HG02763 (cell line): ENCODE data around the gene RIN3.

Experiments
- ATAC-seq: cut with Tn5 transposase; IDR thresholded peaks from one replicate; pipeline ENCODE4 v1.9.1; 2021; ENCODE audit warnings: mild to moderate bottlenecking, moderate library complexity; ENCODE audit not compliant: unreplicated experiment

Gene RIN3

DNA sequence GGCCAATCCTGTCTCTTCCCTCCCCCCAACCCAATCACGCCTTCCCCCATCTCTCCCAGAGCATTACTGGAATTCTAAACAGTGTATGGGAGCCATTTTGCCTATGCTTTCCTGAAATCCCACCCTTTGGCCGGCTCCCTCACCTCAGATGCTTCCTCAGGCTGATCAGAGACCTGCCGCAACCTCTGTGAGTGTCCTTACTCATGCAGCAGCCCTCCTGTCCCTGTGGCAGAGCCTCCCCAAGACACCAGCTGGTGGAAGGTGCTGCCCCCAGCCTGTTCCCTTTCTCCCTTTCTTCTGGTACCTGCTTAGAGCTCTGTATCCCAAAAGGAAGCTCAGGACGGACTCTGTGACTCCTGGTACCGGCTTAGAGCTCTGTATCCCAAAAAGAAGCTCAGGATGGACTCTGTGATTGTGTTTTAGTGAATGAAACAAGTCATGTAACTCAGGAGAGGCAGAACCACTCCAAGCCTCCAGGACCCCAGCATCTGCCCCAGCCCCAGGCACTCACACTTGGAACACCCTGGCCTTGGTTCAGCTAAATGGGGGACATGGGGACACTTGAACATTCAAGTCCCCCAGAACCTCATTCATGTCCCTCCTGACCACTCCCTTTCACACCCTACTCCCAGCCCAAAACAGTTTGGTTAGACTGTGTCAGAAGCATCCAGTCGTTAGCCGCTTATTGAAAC is 29.3 kb upstream of the RIN3 start:
- no peak for ATAC-seq

DNA sequence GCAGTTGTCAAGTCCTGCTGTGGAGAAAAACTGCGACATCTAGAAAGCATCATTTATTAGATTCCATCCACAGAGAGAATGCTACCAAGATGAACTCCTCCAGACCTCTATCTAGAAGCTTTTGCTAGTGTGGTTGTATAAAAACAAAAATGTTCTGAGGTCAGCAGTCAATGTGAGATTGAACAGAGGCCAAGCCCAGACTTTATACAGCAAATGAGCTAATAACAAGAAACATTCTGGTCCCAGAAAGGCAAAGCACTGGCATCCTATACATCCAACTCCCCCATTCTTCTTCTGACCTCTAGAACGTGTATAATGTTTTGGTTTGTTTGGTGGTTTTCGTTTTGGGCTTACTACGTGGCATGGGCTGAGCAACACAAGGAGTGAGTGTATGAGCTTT is 26.7 kb upstream of the RIN3 start:
- ATAC-seq: no peak

DNA sequence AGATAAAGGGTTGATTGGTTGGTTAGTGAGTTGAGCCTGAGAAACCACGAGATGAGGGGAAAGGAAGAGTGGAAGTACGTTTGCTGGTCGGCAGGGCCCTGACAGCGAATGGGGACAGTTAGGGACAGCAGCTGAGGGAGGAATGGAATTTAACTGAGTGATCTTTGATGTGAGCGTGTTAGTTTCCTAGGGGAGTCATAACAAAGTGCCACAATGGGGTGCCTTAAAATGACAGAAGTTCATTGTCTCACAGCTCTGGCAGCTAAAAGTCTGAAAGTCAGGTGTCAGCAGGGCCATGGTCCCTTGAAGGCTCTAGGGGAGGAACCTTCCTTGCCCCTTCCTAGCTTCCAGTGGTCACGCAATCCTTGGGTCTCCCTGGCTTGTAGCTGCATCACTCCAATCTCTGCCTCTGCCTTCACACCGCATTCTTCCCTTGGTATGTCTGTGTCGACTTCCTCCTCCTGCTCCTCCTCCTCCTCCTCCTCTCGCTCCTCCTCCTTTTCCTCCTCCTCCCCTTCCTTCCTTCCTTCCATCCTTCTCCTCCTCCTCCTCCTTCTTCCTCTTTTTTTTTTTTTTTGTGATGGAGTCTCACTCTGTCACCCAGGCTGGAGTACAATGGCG is 26.0 kb upstream of the RIN3 start:
- no peak for ATAC-seq

DNA sequence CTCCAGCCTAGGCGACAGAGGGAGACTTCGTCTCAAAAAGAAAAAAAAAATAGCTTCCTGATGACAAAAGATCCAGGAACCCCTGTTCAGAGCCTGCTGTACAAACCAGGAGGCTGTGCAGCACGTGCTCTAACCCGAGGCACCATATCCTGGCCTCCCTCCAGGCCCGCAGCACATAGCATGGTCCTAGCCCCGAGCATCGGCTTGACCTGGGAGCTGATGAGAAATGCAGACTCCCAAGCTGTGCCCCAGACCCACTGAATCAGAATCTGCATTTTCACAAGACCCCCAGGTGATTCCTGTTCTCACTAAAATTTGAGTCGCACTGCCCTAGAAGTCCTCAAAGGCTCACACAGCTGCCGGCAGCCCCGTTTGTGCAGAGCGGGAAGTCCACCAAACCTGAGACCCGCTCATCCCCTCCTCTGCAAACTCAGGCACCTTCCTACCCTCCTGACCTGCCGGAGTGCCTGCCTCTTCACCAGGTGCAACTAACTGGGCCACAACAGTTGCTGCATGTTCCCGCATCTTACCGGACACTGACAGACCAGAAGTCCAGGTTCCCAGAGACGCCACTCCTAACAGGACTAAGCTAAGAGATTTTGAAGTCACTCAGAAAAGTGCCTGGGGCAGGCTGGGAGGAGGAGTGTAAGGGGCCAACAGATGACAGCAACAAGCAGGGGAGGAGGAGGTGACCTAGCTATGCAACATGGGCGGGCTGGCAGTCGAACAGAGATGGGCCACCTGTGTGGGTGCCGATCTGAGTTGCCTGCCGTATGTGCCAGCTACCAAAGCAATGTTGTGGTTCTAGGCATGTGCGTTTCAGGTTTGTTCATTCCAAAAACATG is 24.0 kb upstream of the RIN3 start:
- no peak for ATAC-seq

DNA sequence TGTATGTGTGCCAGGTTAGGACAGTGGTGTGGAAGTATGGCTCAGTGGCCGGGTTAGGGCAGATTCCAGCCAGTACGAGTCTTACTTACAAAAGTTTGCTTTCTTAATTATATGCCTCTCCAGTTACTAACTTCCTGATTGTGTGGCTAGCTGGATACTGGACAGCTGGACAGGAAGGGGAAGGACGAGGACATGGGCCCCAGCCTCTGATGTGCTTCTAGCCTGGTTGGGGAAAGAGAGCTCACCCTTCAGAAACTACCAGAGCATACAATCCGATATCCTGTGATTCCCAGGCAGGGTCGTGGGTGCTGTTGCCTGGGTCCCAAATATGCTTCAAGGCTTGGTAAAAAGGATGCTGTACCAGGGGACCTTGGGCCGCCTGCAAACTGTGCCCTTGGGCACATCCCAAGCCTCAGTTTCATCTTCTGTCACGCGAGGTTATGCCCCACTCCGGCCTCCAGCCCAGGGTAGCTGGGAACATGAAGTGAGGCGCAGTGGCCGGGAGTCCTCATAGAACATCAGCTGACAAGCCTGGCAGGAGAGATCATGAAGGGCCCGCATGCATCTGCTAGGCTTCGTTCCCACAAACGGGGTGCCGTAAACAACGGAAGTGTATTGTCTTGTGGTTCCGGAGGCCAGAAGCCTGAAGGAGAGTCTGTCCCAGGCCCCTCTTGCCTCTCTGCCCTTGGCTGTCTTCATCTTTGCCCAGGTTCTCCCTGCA is 23.2 kb upstream of the RIN3 start:
- no peak for ATAC-seq

DNA sequence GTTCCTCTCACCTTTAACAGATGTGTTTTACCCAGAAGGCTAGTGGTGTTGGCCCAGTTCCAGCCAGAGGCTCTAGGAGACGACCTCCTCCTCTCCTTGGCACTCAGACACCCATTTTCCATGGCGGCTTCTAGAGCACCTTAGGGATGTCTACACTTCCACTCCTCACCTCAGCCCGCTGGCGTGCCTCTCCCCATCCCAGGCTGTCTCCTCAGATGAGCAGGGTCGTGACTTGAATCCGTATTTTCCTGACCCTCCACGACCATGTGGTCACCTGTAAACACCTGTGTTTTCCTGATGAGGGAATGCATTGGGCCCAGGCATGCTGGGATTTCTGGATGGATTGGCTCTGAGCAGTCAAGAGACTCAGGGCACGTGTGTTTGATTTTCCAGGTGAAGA is 21.8 kb upstream of the RIN3 start:
- no peak for ATAC-seq

DNA sequence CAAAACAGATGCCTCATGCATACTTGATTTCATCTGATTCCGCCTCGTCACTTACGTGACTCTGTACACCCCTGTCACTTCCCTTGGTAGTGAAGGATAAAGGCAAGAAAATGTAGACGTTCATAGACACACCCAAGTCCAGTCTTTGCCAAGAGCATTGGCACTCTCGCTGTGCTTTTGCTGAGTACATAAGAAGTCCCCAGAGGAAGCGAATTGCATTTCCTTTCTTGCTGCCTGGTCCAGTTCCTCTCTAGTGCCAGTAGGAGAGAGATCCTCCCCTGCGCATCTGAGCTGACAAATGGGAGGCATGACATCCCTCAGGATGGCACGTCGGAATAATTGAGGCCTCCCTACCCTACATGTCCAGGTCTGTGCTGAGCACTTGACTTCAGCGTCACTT is 21.3 kb upstream of the RIN3 start:
- no peak for ATAC-seq

DNA sequence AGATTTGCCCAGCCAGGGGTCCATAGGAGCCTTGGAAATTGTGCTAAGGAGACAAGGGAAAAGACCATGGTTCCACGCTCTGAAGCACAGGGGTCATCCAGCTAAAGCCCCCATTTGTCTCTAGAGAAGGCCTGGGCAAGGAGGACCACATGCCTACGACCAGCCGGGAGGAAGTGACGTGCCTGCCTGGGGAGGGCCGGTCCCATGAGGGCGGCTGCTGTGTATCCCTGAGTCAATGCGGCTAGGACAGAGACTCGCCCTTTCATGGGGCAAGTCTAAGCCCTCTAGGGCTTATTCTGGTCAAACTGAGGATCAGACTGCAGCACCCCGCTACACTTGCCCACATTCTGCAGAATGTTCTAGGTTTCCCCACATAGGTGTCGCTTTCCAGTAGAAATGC is 20.6 kb upstream of the RIN3 start:
- no peak for ATAC-seq

DNA sequence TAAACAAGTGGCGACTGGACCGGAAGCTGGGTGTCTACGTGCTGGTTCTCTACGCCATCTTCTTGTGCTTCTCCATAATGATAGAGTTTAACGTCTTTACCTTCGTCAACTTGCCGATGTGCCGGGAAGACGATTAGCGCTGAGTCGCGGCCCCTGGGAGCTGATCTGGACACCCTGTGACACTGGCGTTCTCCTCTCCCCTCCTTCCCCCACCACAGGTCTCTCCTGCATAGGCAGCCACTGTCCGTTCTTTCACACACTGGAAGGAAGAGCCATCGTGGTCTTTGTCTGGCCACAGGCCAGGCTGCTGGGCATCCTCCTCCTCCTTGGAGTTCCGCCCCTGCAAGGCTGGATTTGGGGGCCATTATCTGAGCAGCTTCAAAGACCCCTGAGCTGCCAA is 20.1 kb upstream of the RIN3 start:
- no peak for ATAC-seq

DNA sequence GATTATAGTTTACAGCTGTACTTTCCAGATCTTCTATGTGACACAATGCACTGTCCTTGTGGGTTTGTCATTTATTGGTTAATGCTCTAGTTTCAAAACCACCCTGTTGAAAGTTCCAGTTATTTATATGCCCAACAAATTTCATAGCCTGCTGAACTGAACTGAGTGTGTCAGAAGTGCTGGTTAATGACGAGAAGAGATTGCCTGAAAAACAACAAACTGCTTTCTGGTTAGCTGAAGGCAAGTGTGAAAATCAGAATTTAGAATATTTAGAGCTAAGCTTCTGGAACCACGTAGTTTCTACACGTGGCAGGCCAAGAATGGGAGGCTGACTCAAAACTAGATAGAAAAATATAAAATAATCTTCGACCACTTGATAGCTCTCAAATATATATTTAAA is 19.1 kb upstream of the RIN3 start:
- ATAC-seq: no peak

DNA sequence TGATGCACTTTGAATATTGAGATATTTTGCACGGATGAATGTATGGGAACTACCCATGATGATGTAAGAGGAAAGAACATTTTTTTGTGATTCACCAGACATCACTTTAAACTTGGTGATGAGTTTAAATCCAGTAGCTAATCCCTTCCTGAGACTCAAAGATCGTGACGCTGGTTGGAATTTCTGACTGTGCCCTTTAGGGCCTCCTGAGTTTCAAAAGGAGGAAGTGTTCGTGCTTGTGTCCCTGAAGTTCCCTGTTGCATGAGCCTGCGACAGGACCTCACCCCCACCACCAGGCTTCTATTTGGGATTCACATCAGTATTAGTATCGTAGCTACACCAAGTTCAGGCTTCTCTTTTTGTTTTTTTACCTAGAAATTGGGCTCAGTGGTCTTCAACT is 18.6 kb upstream of the RIN3 start:
- ATAC-seq: no peak

DNA sequence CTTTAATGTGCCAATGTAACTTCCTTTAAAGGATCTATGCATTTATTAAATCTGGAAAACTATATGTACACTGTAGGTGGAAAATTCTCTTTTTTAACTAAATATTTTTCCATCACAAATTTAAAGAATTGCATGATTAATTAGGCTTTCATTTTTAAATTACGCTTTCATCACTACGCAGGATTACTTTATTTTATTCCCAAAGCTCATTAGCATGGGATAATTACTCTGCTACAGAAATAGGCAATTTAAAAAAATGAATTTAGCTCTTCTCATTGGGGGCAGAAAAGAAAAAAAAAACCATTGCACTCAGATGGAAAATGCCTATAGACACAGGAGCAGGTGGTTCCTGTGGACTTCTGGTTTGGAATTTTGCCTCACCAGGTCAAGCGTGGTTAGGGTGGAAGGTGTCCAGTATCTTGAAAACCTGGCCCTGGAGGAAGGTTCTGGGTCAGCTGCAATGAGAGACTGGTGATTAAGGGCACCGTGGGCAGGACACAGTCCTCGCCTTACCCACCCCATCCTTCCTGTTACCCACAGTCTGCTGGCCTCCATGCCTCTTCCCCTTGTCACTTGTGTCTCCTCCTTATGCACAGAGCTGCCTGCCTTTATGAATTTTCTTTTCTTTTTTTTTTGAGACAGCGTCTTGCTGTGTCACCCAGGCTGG is 17.3 kb upstream of the RIN3 start:
- ATAC-seq: no peak

DNA sequence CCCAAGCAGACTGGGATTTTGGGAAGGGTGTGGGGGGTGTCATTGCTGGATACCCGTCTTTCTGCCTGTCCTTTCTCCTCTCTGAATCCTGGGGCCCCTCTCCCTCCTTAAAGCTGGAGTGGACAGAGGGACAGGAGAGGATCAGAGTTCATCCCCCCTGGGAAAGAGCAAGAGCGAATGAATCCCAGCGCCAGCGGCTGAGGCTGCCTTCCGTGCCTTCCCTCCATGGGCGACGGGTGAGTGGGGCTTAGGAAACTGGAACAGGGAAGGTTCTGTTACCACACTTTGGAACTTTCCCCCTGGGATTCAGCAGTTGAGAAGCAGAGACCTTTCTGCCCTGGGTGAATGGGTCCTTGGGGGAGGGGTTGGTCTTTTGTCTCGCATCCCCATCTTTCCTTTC is 16.2 kb upstream of the RIN3 start:
- no peak for ATAC-seq

DNA sequence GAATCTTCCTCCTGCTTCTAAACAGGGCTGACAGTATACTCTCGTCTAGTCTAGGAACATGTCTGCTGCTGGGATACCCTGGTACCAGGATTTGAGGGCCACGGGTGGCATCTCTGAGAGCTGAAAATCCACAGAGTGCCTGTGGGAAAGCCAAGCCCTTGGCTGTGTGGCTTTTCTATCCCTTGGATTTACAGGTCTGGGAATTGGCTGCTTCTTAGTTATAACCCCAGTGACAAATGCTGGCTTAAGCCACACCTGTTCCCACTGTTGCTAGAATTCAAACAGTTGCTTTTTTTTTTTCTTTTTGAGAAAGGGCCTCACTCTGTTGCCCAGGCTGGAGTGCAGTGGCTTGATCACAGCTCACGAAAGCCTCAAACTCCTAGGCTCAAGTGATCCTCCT is 14.3 kb upstream of the RIN3 start:
- no peak for ATAC-seq

DNA sequence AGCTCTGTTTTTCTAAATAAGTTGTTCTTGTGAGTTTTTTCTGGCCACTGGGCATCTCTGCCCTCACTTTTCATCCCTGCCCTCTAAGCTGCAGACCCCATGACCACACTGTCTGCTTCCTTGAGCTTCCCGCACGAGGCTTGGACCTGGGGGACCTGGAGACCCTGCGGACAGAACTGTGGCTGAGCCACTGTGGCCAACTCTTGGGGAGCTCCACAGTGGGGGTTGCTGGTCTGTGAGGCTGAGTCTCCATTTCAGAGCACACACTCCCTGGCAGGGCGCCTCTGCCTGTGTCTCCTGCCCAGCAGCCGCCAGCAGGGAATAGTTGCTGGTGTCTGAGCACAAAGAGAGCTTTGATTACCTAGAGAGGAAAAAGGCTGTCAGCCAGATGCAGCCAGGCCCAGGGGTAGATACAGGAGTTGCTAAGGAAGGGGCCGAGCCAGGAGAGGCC is 13.1 kb upstream of the RIN3 start:
- ATAC-seq: no peak

DNA sequence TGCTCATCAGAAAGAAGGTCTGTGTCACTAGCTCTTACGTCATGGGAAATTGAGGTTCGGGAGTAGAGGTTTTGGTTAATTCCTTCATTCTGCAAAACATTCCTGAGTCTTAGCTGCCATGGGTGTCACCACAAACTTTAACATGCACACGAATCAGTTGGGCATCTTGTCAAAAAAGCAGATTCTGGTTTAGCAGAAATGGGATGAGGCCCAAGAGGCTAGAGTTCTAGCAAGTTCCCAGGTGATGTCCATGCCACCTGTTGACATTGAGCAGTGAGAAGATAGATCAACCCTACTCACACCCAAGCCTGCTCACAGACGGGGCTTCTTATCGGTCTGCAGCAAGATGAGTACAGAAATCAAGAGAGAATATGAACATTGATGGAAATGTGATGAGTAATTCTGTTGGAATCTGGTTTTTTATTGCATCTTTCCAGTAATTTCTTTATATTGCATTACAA is 11.7 kb upstream of the RIN3 start:
- no peak for ATAC-seq

DNA sequence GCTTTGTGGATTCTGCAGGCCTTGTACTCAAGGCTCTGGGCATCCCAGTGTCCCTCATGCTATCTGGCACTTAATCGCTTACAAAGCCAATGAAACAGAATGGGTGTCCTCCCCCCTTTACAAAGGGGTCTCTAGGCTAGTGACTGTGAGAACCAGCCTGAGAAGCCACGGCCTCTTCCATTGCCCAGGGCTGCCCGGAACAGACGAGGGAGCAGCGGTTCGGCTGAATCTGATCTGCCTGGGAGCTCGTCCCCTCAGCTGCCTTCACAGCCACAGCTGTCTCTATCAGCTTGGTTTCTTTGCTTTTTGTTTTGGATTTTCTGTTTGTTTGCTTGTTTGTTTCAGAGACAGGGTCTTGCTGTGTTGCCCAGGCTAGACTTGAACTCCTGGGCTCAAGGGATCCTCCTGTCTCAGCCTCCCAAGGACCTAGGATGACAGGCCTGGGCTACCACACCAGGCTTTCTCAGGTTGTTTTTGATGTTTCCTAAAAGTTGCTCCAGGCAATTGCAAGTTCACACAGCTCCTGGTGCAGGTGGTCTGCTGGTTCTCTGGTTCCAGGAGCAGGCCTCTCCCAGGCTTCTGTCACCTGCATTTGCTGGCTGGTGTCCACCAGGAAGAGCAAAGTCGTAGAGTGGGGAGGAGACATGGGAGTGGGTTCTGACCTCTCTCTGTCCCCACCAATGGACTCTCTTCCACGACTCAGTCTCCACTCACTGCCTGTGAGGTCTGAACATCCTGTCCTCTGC is 10.9 kb upstream of the RIN3 start:
- no peak for ATAC-seq

DNA sequence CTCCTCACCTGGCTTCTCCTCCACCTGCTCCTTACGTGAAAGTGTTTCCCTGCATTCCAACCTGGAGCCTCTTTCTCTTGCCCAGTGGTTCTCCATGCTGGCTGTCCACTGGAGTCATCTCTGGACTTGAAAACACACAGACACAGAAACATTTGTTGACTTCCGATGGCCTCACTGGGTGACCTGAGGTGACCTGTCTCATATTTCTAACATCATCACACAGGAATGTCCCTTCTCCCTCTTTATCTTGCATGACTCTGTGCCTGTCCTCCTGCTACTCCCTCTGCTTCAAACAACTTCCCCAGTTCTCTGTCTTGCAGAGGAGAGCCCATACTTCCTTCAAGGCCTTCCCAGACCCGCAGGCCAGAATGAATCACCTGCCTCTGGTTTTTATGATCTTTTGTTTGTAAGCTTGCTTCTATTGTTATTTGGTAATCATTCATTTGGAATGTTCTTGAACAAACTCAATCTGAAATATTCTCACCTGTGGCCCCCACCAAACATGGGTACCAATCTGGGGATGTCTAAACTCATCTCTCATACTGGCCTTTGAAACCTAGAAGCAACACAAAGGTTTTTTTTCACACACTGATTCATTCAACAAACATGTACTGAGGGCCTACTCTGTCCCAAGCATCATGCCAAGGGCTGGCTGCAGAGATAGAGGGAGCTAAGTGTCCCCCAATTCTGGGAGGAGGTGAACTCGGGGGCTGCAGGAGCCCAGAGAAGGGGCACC is 9.7 kb upstream of the RIN3 start:
- ATAC-seq: no peak

DNA sequence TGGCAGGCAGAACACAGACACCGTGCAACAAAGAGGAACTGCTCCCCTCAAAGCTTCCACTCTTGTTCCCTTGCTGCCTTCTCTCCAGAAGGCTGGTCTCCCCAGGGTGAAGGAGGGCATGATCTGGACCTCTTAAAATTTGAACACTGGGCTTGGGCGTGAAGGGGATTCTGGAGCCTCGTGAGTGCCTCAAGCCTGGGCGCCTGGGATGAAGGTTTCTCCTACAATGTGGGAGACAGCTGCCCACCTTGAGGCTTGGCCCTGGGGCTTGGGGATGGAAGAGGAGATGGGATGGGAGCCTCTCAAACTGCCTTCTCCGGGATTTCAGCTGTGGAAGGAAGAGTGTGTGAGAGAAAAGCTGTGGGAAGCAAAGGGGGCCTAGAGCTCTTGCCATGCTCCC is 7.8 kb upstream of the RIN3 start:
- no peak for ATAC-seq
